SK-N-SH (cell line): ENCODE results near the gene SLC35F1. TPM values are rescaled to one million over a fixed set of nuclear protein-coding genes. Genes with fewer than 3 reads are reported as not detected.

Experiments used
- CTCF ChIA-PET: fragments of 300-600, 350-600 bp; formaldehyde crosslinking; extraction: SDS; loops from one replicate; lab custom pipeline; 2021; lab: Yijun Ruan, JAX
- POLR2A ChIA-PET: fragments of 350-600 bp; sonication (Branson Sonifier 250); formaldehyde crosslinking; extraction: SDS; loops from one replicate; lab custom pipeline; 2020; ENCODE audit warnings: antibody characterized with exemption, inconsistent platforms; lab: Yijun Ruan, JAX
- DNase-seq: peaks from one replicate; pipeline ENCODE4 v3.0.0; 2012
- H2AFZ ChIP-seq: fragments of 200-600 bp; sonication (generic); 2 replicates; pipeline ENCODE4 v1.8.1; 2016; ENCODE audit warnings: antibody characterized with exemption, mild to moderate bottlenecking, low read depth
- H3F3A ChIP-seq: fragments of 200-600 bp; sonication (generic); replicated peaks from 2 replicates; pipeline ENCODE3; 2016; ENCODE audit warnings: antibody characterized with exemption, mild to moderate bottlenecking; ENCODE audit not compliant: insufficient read depth
- H3K27ac ChIP-seq, 2 experiments: fragments of 200-500 bp in 1 of 2; fragments of 200-600 bp in 1 of 2; sonication (Bioruptor generic) in 1 of 2; sonication (generic), shearing (Covaris generic) in 1 of 2; 2 replicates each; pipeline versions ENCODE4 v1.5.1 to v1.6.1; 2014 to 2016; ENCODE audit warnings: low read depth in 2 of 2, inconsistent platforms in 1 of 2, low read length in 1 of 2, mild to moderate bottlenecking in 1 of 2, mixed read lengths in 1 of 2
- H3K27me3 ChIP-seq: fragments of 200-600 bp; sonication (generic), shearing (Covaris generic); 2 replicates; pipeline ENCODE4 v1.6.1; 2016; ENCODE audit warnings: mixed run types; ENCODE audit not compliant: insufficient read depth
- H3K36me3 ChIP-seq, 2 experiments: fragments of 200-500 bp in 1 of 2; fragments of 200-600 bp in 1 of 2; sonication (Bioruptor generic) in 1 of 2; sonication (generic) in 1 of 2; replicated peaks in 1 of 2; 2 replicates each; pipeline versions ENCODE3 to v1.5.1; 2014 to 2016; ENCODE audit warnings: low read length in 1 of 2, mild to moderate bottlenecking in 1 of 2; ENCODE audit not compliant: insufficient read depth in 2 of 2, control insufficient read depth in 1 of 2
- H3K4me1 ChIP-seq, 2 experiments: fragments of 200-500 bp in 1 of 2; fragments of 200-600 bp in 1 of 2; sonication (Bioruptor generic) in 1 of 2; sonication (generic), shearing (Covaris generic) in 1 of 2; 2 replicates each; pipeline versions ENCODE4 v1.5.1 to v1.6.1; 2014 to 2016; ENCODE audit warnings: low read depth in 1 of 2, low read length in 1 of 2, mixed run types in 1 of 2; ENCODE audit not compliant: insufficient read depth in 2 of 2, control insufficient read depth in 1 of 2
- H3K4me2 ChIP-seq: fragments of 200-600 bp; sonication (generic), shearing (Covaris generic); 2 replicates; pipeline ENCODE4 v1.6.1; 2017; ENCODE audit warnings: mixed run types
- H3K4me3 ChIP-seq, 2 experiments: fragments of 200-500 bp in 1 of 2; fragments of 200-600 bp in 1 of 2; sonication (Bioruptor generic) in 1 of 2; sonication (generic), shearing (Covaris generic) in 1 of 2; 2 replicates each; pipeline versions ENCODE4 v1.5.1 to v1.8.1; 2014 to 2016; ENCODE audit warnings: low read depth in 2 of 2, inconsistent platforms in 1 of 2, low read length in 1 of 2, mild to moderate bottlenecking in 1 of 2, mixed read lengths in 1 of 2, moderate library complexity in 1 of 2
- H3K79me2 ChIP-seq: fragments of 200-600 bp; sonication (generic); 2 replicates; pipeline ENCODE4 v1.8.1; 2017; ENCODE audit warnings: mild to moderate bottlenecking; ENCODE audit not compliant: insufficient read depth
- H3K9ac ChIP-seq: fragments of 200-600 bp; sonication (generic); 2 replicates; pipeline ENCODE4 v1.6.1; 2017; ENCODE audit warnings: mixed run types
- H3K9me2 ChIP-seq: fragments of 200-600 bp; sonication (generic); 2 replicates; pipeline ENCODE4 v1.6.1; 2017; ENCODE audit warnings: mixed run types
- H3K9me3 ChIP-seq: fragments of 200-600 bp; sonication (generic); 2 replicates; pipeline ENCODE4 v1.6.1; 2017; ENCODE audit warnings: mixed run types, mild to moderate bottlenecking, moderate library complexity
- H4K20me1 ChIP-seq: fragments of 200-600 bp; sonication (generic); 2 replicates; pipeline ENCODE4 v1.6.1; 2017; ENCODE audit warnings: mild to moderate bottlenecking, mixed run types; ENCODE audit not compliant: insufficient read depth
- CHD2 ChIP-seq: fragments of 150-350 bp; IDR thresholded peaks from 2 replicates; pipeline ENCODE4 v1.6.1; 2018; ENCODE audit warnings: low read length; ENCODE audit not compliant: partially characterized antibody
- ELF1 ChIP-seq: IDR thresholded peaks from 2 replicates; pipeline ENCODE4 v1.4.0; 2012
- EP300 ChIP-seq, 2 experiments: IDR thresholded peaks; 2 replicates each; pipeline versions ENCODE4 v1.4.0 to v1.6.1; 2012; ENCODE audit warnings: borderline replicate concordance in 1 of 2, low read depth in 1 of 2, low read length in 1 of 2
- GABPA ChIP-seq: IDR thresholded peaks from 2 replicates; pipeline ENCODE4 v1.4.0; 2012; ENCODE audit warnings: low read depth, mild to moderate bottlenecking
- GATA2 ChIP-seq: sonication (generic); formaldehyde crosslinking; IDR thresholded peaks from 2 replicates; pipeline ENCODE4 v1.5.0; 2020; ENCODE audit warnings: mild to moderate bottlenecking, missing genetic modification reagents
- JUND ChIP-seq: IDR thresholded peaks from 2 replicates; pipeline ENCODE4 v1.4.0; 2012
- MEF2A ChIP-seq: IDR thresholded peaks from 2 replicates; pipeline ENCODE4 v1.4.0; 2012; ENCODE audit warnings: low read depth, borderline replicate concordance
- MXI1 ChIP-seq: IDR thresholded peaks from 2 replicates; pipeline ENCODE4 v1.6.1; 2012; ENCODE audit warnings: mild to moderate bottlenecking, low read depth, low read length, improper control_type of control experiment
- NFIC ChIP-seq: IDR thresholded peaks from 2 replicates; pipeline ENCODE4 v1.4.0; 2012; ENCODE audit warnings: borderline replicate concordance
- NRF1 ChIP-seq: IDR thresholded peaks from 2 replicates; pipeline ENCODE4 v1.6.1; 2012; ENCODE audit warnings: low read depth, mild to moderate bottlenecking, low read length
- RAD21 ChIP-seq: IDR thresholded peaks from 2 replicates; pipeline ENCODE4 v1.6.1; 2012; ENCODE audit warnings: mild to moderate bottlenecking, low read length
- RCOR1 ChIP-seq: fragments of 150-350 bp; IDR thresholded peaks from 2 replicates; pipeline ENCODE4 v1.6.1; 2017; ENCODE audit warnings: antibody characterized with exemption, low read length
- RFX5 ChIP-seq: IDR thresholded peaks from 2 replicates; pipeline ENCODE4 v1.6.1; 2012; ENCODE audit warnings: mild to moderate bottlenecking, improper control_type of control experiment, low read length
- SIN3A ChIP-seq: IDR thresholded peaks from 2 replicates; pipeline ENCODE4 v1.6.1; 2012; ENCODE audit warnings: low read depth, mild to moderate bottlenecking, low read length, moderate library complexity, borderline replicate concordance
- TAF1 ChIP-seq: IDR thresholded peaks from 2 replicates; pipeline ENCODE4 v1.6.1; 2012; ENCODE audit warnings: low read depth, mild to moderate bottlenecking, low read length, moderate library complexity, borderline replicate concordance
- WGBS: methylation state at CpG from one replicate; pipeline ENCODE4 v1.1.6; 2017; ENCODE audit warnings: low lambda C conversion rate; 5-methylcytosine and 5-hydroxymethylcytosine counted together
- polyA plus RNA-seq, 3 experiments: library from polyadenylated mRNA; depleted of rRNA; stranded (reverse); fragments of >200 nt; gene quantifications; 2 replicates each; pipeline ENCODE4 v1.2.3, GENCODE V29; 2012
- TF ChIP-seq, protein P1 (sequence below): IDR thresholded peaks from 2 replicates; pipeline ENCODE4; 2012
- TF ChIP-seq, protein P2 (sequence below): fragments of 150-350 bp; IDR thresholded peaks from 2 replicates; pipeline ENCODE4 v1.6.1; 2017; ENCODE audit warnings: antibody characterized with exemption, low read length, low read depth, borderline replicate concordance
- TF ChIP-seq, protein P3 (sequence below): IDR thresholded peaks from 2 replicates; pipeline ENCODE4 v1.6.1; 2012; ENCODE audit warnings: mild to moderate bottlenecking, low read depth, low read length, moderate library complexity

Gene SLC35F1
- polyA plus RNA-seq, 1 of the 3 experiments (the other 2 are of a cell fraction), result under 0.01 TPM

DNA sequence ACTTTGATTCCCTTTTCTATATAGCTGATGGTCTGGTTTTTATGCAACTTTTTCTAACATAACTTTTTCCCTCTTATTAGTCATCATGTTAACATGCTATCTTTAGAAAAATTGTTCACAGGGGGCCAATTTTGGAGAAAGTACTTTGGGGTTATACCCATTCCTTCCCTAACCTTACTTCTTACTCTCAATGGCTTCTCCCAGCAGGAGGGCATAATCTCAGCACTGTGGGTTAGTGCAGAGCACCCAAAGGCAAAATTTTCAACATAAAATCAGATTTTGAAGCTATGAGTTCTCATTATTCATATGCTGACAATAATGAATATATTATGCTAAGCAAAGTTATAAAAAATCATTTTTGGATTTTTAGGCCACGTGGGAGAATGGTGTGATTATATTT is 299.2 kb downstream of the SLC35F1 start:
- H3K79me2 ChIP-seq, result no peaks in the 10 kb centered on the region
- POLR2A ChIA-PET, result no interaction called here
- no peaks in the 10 kb centered on the region for H3F3A ChIP-seq
- no peaks in the 10 kb centered on the region for H3K36me3 ChIP-seq
- TF ChIP-seq NFIC (no peak), EP300 (IDR thresholded peaks at IDR 0.05; ENCODE audit: borderline replicate concordance in 1 of 2, low read depth in 1 of 2, low read length in 1 of 2) (no peak), RFX5 (no peak), GATA2 (no peak), RCOR1 (no peak), SIN3A (no peak), RAD21 (no peak), GABPA (no peak), CHD2 (no peak), ELF1 (no peak)
- TF ChIP-seq, protein P1, sequence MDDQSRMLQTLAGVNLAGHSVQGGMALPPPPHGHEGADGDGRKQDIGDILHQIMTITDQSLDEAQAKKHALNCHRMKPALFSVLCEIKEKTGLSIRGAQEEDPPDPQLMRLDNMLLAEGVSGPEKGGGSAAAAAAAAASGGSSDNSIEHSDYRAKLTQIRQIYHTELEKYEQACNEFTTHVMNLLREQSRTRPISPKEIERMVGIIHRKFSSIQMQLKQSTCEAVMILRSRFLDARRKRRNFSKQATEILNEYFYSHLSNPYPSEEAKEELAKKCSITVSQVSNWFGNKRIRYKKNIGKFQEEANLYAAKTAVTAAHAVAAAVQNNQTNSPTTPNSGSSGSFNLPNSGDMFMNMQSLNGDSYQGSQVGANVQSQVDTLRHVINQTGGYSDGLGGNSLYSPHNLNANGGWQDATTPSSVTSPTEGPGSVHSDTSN, result no peak
- TF ChIP-seq, all 33 proteins: peak for 0
- no peak overlapping the region for H3K4me2 ChIP-seq
- H4K20me1 ChIP-seq, result no peaks in the 10 kb centered on the region
- no peak overlapping the region for H2AFZ ChIP-seq
- no peaks in the 10 kb centered on the region for H3K9me3 ChIP-seq
- DNase-seq, result no peak
- no peaks in the 10 kb centered on the region for H3K9me2 ChIP-seq
- H3K4me1 ChIP-seq, result no peaks in the 10 kb centered on the region
- no peak overlapping the region for H3K27ac ChIP-seq
- H3K27me3 ChIP-seq, result no peaks in the 10 kb centered on the region
- H3K9ac ChIP-seq, result no peak overlapping the region
- CTCF ChIA-PET, result no interaction called here
- 5% methylated on average over 1 of the region's 1 CpG for WGBS
- H3K4me3 ChIP-seq, result no peak overlapping the region

DNA sequence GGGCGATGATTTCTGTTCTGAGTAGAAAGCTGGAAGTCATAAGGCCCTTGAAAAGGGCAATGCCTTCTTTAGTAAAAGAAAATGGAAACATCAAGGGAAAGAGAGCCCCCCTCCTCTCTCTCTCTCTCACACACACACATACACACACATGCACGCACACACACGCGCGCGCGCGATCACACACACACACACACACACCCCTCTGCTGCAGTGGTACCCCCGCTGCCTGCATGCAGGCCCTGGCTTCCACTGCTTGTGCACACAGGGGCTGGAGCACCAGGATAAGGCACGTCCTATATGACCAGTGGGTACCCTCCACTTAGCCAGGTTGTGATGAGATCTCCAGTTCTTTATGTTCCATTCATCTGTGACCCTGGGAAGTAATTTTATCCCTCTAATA is 300.9 kb downstream of the SLC35F1 start:
- H3K4me1 ChIP-seq, result no peaks in the 10 kb centered on the region
- H2AFZ ChIP-seq, result no peak overlapping the region
- POLR2A ChIA-PET, result no interaction called here
- no peaks in the 10 kb centered on the region for H3K79me2 ChIP-seq
- H3K27me3 ChIP-seq, result no peaks in the 10 kb centered on the region
- H3K9ac ChIP-seq, result no peak overlapping the region
- H3K9me3 ChIP-seq, result no peaks in the 10 kb centered on the region
- H3K27ac ChIP-seq, result no peak overlapping the region
- H4K20me1 ChIP-seq, result no peaks in the 10 kb centered on the region
- no peak overlapping the region for H3K4me2 ChIP-seq
- no peak for DNase-seq
- H3K36me3 ChIP-seq, result no peaks in the 10 kb centered on the region
- 66% methylated on average over 7 of the region's 10 CpGs for WGBS
- no peaks in the 10 kb centered on the region for H3K9me2 ChIP-seq
- H3K4me3 ChIP-seq, result no peak overlapping the region
- TF ChIP-seq NRF1, result no peak
- CTCF ChIA-PET, result no interaction called here
- H3F3A ChIP-seq, result no peaks in the 10 kb centered on the region

DNA sequence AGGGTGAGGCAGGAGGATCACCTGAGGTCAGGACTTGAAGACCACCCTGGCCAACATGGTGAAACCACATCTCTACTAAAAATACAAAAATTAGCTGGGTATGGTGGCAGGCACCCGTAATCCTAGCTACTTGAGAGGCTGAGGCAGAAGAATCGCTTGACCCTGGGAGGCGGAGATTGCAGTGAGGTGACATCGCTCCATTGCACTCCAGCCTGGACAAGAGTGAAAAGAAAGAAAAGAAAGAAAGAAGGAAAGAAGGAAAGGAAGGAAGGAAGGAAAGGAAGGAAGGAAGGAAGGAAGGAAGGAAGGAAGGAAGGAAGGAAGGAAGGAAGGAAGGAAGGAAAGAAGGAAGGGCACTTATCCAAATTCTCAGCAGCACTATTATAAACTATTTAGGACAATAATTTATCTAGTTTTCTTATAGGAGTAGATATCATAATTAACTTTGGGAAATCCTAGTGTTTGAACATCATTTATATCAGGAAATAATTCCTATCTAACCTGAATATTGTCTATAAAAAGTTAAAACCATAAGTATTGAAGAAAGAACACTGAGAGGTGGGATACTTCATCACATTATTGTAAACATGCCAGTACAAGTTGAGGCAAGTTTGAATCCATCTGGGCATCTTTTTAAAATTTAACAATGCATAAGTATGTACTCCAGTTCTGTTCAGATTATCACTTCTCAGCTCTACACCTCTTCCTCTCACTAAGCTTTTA is 305.5 kb downstream of the SLC35F1 start:
- TF ChIP-seq, protein P2, sequence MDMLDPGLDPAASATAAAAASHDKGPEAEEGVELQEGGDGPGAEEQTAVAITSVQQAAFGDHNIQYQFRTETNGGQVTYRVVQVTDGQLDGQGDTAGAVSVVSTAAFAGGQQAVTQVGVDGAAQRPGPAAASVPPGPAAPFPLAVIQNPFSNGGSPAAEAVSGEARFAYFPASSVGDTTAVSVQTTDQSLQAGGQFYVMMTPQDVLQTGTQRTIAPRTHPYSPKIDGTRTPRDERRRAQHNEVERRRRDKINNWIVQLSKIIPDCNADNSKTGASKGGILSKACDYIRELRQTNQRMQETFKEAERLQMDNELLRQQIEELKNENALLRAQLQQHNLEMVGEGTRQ, result no peak
- TF ChIP-seq MEF2A (no peak), TAF1 (no peak), NFIC (no peak), JUND (no peak), MXI1 (no peak), NRF1 (no peak)
- TF ChIP-seq, protein P3, sequence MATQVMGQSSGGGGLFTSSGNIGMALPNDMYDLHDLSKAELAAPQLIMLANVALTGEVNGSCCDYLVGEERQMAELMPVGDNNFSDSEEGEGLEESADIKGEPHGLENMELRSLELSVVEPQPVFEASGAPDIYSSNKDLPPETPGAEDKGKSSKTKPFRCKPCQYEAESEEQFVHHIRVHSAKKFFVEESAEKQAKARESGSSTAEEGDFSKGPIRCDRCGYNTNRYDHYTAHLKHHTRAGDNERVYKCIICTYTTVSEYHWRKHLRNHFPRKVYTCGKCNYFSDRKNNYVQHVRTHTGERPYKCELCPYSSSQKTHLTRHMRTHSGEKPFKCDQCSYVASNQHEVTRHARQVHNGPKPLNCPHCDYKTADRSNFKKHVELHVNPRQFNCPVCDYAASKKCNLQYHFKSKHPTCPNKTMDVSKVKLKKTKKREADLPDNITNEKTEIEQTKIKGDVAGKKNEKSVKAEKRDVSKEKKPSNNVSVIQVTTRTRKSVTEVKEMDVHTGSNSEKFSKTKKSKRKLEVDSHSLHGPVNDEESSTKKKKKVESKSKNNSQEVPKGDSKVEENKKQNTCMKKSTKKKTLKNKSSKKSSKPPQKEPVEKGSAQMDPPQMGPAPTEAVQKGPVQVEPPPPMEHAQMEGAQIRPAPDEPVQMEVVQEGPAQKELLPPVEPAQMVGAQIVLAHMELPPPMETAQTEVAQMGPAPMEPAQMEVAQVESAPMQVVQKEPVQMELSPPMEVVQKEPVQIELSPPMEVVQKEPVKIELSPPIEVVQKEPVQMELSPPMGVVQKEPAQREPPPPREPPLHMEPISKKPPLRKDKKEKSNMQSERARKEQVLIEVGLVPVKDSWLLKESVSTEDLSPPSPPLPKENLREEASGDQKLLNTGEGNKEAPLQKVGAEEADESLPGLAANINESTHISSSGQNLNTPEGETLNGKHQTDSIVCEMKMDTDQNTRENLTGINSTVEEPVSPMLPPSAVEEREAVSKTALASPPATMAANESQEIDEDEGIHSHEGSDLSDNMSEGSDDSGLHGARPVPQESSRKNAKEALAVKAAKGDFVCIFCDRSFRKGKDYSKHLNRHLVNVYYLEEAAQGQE, result no peak
- H3K27ac ChIP-seq, result no peak overlapping the region
- no peak overlapping the region for H2AFZ ChIP-seq
- H3K36me3 ChIP-seq, result no peaks in the 10 kb centered on the region
- H3K4me2 ChIP-seq, result no peak overlapping the region
- DNase-seq, result no peak
- no peaks in the 10 kb centered on the region for H3K79me2 ChIP-seq
- H3F3A ChIP-seq, result no peaks in the 10 kb centered on the region
- no peaks in the 10 kb centered on the region for H3K9me3 ChIP-seq
- 58% methylated on average over 4 of the region's 4 CpGs for WGBS
- no peak overlapping the region for H3K4me3 ChIP-seq
- POLR2A ChIA-PET, result no interaction called here
- no peaks in the 10 kb centered on the region for H3K4me1 ChIP-seq
- H3K27me3 ChIP-seq, result no peaks in the 10 kb centered on the region
- CTCF ChIA-PET, result interaction anchor here (0.6 to 0.8 kb wide), 3 partner anchors 11 to 57 kb away, joined by 3 read pairs; no protein-coding TSS in a partner anchor
- H3K9ac ChIP-seq, result no peak overlapping the region
- no peaks in the 10 kb centered on the region for H4K20me1 ChIP-seq
- H3K9me2 ChIP-seq, result no peaks in the 10 kb centered on the region
